Fibroblast of villous mesenchyme (primary cell): ENCODE results near the gene CPNE5. TPM values are rescaled to one million over a fixed set of nuclear protein-coding genes. Genes with fewer than 3 reads are reported as not detected.
A peak's percentile ranks its signal among the peaks of the same experiment; 100 is the strongest.

Experiments
- DNase-seq: peaks from one replicate; pipeline ENCODE4 v3.0.0-alpha.2; 2010; ENCODE audit warnings: low read depth
- H3K4me3 ChIP-seq: 2 replicates; pipeline ENCODE4 v1.5.1; 2011; ENCODE audit warnings: low read depth, mild to moderate bottlenecking, low read length
- CTCF ChIP-seq: IDR thresholded peaks from 2 replicates; pipeline ENCODE4 v1.5.1; 2012; ENCODE audit warnings: low read depth, mild to moderate bottlenecking, low read length; ENCODE audit not compliant: insufficient read depth
- total RNA-seq: library from RNA; depleted of rRNA; stranded (reverse); fragments of >200 nt; gene quantifications from 2 replicates; pipeline ENCODE4 v1.2.3, GENCODE V29; 2012

Gene CPNE5
- total RNA-seq, 1 donor = under 0.01 TPM

DNA sequence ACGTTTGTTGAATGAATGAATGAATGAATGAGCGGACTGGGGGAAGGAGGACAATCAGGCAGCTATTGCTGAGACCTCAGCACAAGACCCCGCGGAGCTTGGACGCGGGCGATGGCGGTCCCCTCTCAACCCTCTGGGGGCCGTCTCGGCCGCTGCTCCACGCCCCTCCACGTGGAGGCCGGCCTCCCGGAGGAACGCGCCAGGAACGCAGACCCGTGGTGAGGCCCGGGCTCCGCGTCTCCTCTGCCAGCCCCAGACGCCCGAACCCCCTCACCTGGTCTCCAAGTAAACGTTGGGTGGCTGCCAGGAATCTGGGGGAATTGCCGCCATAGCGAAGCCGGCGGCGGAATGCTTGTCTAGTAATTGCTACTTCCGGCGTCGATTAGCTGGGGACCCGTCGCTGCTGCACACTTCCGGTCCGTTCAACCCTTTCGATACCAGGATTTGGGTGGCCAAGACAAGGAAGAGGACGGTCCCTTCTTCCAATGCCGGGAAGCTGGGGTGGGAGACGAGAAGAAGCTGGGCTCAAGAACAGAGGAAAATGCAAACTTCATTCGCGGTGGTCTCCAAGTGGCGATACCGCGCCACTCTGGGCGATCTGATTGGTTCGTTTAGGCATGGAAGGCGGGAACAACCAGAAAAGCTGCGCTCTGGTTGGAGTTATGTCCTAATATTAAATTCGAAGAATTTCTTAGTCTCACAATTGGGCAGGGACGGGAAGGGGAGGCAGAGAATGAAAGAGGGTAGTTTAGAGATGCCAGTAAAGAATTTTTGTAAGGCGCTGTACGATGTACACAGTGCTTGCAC, 35.4 kb upstream of the CPNE5 start, which contains the start of gene PPIL1:
Gene PPIL1, minus strand, starts transcription at position 361 of the 807 bp plus-strand sequence. Its CDS starts 31 bp downstream, at position 330.
- peak; percentile 90 for DNase-seq

GRCh38 chr6:36873612-36874442, 34.6 kb upstream of the CPNE5 start:
- peak; percentile 50 for DNase-seq
- peak; percentile 16 for TF ChIP-seq CTCF
- H3K4me3 ChIP-seq = peak overlapping the region; percentile 99

More for the DNA sequence above, 35.4 kb upstream of the CPNE5 start, which contains the start of gene PPIL1:
- H3K4me3 ChIP-seq = peak within 1 kb of the TSS; percentile 99
- TF ChIP-seq CTCF = no peak

GRCh38 chr6:36873115-36873514, 33.9 kb upstream of the CPNE5 start:
- no peak for DNase-seq
- no peak overlapping the region for H3K4me3 ChIP-seq
- no peak for TF ChIP-seq CTCF

- H3K4me3 ChIP-seq = no peak overlapping the region
- DNase-seq = no peak
- TF ChIP-seq CTCF = no peak
These were observed 32.4 kb upstream of the CPNE5 start for GRCh38 chr6:36871686-36872085.

- no peak overlapping the region for H3K4me3 ChIP-seq
- no peak for DNase-seq
- TF ChIP-seq CTCF = no peak
These were observed 28.4 kb upstream of the CPNE5 start for GRCh38 chr6:36867471-36868224.

DNA sequence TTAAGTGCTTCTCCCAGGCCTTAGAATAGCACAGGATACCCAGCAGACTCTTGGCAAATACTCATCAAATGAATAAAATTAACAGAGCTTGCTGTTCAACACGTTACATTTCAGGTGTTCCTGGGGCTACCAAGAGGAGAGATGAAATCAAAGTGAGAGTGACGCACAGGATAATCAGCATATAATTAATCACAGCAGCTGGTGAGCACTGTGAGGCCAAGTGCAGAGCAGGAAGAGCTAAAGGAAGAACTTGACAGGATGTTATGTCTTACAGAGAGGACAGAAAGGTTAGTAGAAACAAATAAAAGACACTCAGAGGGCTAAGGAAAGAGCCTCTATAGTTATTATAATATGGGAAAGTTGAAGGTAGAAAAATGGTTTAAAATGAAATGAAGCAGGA, 26.6 kb upstream of the CPNE5 start:
- DNase-seq = peak; percentile 23
- no peak for TF ChIP-seq CTCF
- H3K4me3 ChIP-seq = no peak overlapping the region
